GM13977 (cell line): Measurements from ENCODE around the gene TFAP2E.

Experiments
- DNase-seq: peaks from one replicate; pipeline ENCODE4 v3.0.0; 2012; ENCODE audit warnings: low spot score
- CTCF ChIP-seq: IDR thresholded peaks from 2 replicates; pipeline ENCODE4 v1.5.1; 2012; ENCODE audit warnings: mild to moderate bottlenecking, control low read depth; ENCODE audit not compliant: insufficient read depth; ENCODE audit errors: extremely low read depth, missing control alignments
- in situ Hi-C: fragments of 300-500 bp; cut with MboI; formaldehyde crosslinking; loops from one replicate; pipeline ENCODE4 v1.12.0; 2022; ENCODE audit warnings: low sequenced_read_pairs, low pct_unique_long_range_greater_than_20kb, mixed read lengths, inconsistent platforms; ENCODE audit not compliant: unreplicated experiment

The TFAP2E gene

GRCh38 chr1:35546614-35547013, 26.5 kb upstream of the TFAP2E start:
- DNase-seq, result no peak
- in situ Hi-C loops, result no loop called here
- TF ChIP-seq CTCF, result no peak

- in situ Hi-C loops, result no loop called here
- TF ChIP-seq CTCF, result no peak
- DNase-seq, result no peak
These were observed 19.3 kb upstream of the TFAP2E start for GRCh38 chr1:35553851-35554250.

- no peak for TF ChIP-seq CTCF
- in situ Hi-C loops, result no loop called here
- no peak for DNase-seq
These were observed 18.6 kb upstream of the TFAP2E start for GRCh38 chr1:35554266-35555211.

GRCh38 chr1:35555212-35555584, 17.9 kb upstream of the TFAP2E start:
- in situ Hi-C loops, result no loop called here
- DNase-seq, result no peak
- TF ChIP-seq CTCF, result no peak

- in situ Hi-C loops, result no loop called here
These were observed 17.3 kb upstream of the TFAP2E start for GRCh38 chr1:35555601-35556477.

More at GRCh38 chr1:35555601-35556477, 17.3 kb upstream of the TFAP2E start:
- DNase-seq, result no peak
- no peak for TF ChIP-seq CTCF
